ENCODE measurements around the gene PCDH19. TPM values are rescaled to one million over a fixed set of nuclear protein-coding genes. Genes with fewer than 3 reads are reported as not detected.

PCDH19 gene
- not detected for total RNA-seq

DNA sequence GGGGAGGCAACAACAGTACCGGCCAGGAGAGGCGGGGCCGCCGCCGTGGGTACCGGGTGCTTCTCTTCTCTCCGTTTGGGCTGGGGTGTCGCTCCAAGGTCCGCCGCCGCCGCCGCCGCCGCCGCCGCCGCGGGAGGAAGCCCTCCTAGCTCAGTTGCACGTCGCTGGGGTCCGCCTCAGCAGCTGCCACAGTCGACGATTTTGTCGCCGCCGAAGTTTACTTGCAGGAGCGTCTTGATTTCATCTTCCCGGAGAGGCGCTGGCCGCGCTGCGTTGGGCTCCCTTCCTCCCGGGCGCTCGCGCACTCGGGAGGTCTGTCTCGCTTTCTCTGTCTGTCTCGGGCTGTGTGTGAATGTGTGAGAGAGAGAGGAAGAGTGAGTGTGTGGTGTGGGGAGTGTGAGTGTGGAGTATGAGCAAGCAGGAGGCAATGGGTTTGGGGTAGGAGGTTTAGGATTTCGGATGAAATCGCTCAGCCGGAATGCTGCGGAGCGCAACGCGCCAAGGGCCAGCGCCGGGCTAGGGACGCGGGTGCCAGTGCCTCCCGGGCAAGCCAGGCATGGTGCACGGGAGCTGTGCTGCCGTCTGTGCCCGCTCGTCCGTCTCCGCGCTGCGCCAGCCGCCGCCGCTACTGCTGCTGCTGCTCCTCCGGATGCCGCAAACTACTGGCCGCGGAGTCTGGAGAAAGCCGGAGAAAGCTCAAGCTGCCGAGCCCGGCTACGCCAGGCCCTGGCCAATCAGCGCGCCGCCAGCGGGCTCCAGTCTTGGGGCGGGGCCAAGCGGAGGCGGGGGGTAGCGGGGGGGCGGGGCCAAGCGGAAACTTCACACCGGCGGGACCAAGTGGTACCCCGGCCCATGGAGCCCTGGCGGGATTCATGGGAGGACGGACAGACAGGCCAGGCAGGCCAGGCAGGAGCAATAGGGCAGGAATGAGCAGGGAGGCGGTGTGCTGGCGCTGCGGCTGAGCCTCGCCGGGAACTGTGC is at the start of gene PCDH19:
TSS of gene PCDH19 (minus strand) at position 664 of the 981 bp plus-strand sequence. CDS start 1,676 bp downstream, outside the sequence.

Other genes with a start within 250 kb of the PCDH19 start
- gene TNMD, start 174.7 kb upstream of the PCDH19 start, total RNA-seq = not detected
- gene TSPAN6, start 226.5 kb upstream of the PCDH19 start, total RNA-seq = 10 to 100 TPM; 16.0 to 16.9 TPM
- gene SRPX2, start 233.9 kb upstream of the PCDH19 start, total RNA-seq = 10 to 100 TPM in 1 of 2 donors, 1 to 10 TPM in 1; 9.0 to 11.0 TPM